NT2/D1 (cell line): ENCODE measurements around the gene CAMK2G.

Experiments
- SUZ12 ChIP-seq: IDR thresholded peaks from 2 replicates; pipeline ENCODE4 v1.6.1; 2011; ENCODE audit not compliant: insufficient read length, insufficient read depth; ENCODE audit errors: extremely low read depth
- ZNF274 ChIP-seq: IDR thresholded peaks from 2 replicates; pipeline ENCODE4 v1.6.1; 2011; ENCODE audit warnings: mild to moderate bottlenecking, low read depth, low read length

DNA sequence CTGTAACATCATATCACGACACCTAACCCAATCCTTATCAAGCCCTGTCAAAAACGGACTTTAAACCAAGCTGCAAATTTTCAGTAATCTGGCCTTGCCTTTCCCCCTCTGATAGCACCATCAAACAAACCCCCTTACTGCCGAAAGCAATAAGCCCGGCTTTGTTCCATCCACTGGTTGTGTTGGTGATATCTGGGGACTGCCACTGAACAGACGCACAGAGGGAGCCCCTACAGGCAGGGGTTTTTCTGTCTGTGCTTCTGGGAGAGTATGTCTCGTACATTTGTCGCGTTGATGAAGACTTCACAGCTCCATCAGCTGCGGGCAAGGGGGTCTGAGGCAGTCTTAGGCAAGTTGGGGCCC, 36.0 kb upstream of the CAMK2G start:
- no peak for TF ChIP-seq ZNF274
- TF ChIP-seq SUZ12: no peak
